Osteocyte (in vitro differentiated cells): ENCODE measurements around the gene GPHN. TPM values are rescaled to one million over a fixed set of nuclear protein-coding genes. Genes with fewer than 3 reads are reported as not detected.

Experiments
- DNase-seq: peaks from one replicate; pipeline ENCODE4 v3.0.0; 2021; ENCODE audit warnings: mixed read lengths; ENCODE audit not compliant: unreplicated experiment; ENCODE audit errors: extremely low spot score
- H3K27ac Mint-ChIP-seq: one replicate; pipeline ENCODE4 v1.8.0; 2021; ENCODE audit warnings: mild to moderate bottlenecking, mixed read lengths; ENCODE audit not compliant: unreplicated experiment
- H3K27me3 Mint-ChIP-seq: one replicate; pipeline ENCODE4 v1.8.0; 2021; ENCODE audit warnings: mixed read lengths; ENCODE audit not compliant: unreplicated experiment
- H3K36me3 Mint-ChIP-seq: one replicate; pipeline ENCODE4 v1.8.0; 2021; ENCODE audit warnings: mixed read lengths; ENCODE audit not compliant: unreplicated experiment
- H3K4me1 Mint-ChIP-seq: one replicate; pipeline ENCODE4 v1.8.0; 2021; ENCODE audit warnings: mixed read lengths; ENCODE audit not compliant: unreplicated experiment
- H3K4me3 Mint-ChIP-seq: one replicate; pipeline ENCODE4 v1.8.0; 2021; ENCODE audit warnings: mild to moderate bottlenecking, moderate library complexity, mixed read lengths; ENCODE audit not compliant: unreplicated experiment
- H3K9me3 Mint-ChIP-seq: one replicate; pipeline ENCODE4 v1.8.0; 2021; ENCODE audit warnings: mixed read lengths; ENCODE audit not compliant: unreplicated experiment
- CTCF ChIP-seq: fragments of 200-600 bp; sonication (generic); IDR thresholded peaks from 2 replicates; pipeline ENCODE4 v1.5.0; 2021; ENCODE audit warnings: antibody characterized with exemption, mild to moderate bottlenecking, moderate library complexity
- total RNA-seq: library from RNA; stranded (reverse); gene quantifications from 2 replicates; pipeline ENCODE4 v1.2.1, GENCODE V29; 2021

GPHN gene
- total RNA-seq, 1 donor from 2014 or later: 17.7 TPM

DNA sequence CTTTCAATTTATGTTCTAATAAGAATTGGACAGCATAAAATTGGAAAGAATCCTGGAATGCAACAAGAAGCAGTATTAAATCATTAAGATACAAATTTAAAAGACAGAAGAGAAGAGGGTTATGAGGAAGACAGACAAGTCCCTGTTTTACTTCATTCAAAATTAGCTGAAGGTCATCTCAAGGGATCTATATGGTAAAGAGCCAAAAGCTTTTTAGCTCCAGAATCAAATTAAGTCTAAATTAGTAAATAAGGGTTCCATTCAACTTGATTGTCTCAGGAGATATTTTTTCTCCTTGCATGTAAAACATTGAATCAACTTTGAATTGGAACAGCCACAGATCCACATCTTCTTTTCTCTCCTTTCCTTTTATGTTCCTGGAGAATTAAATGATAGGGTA lies 14.2 kb upstream of the GPHN start:
- DNase-seq: no peak
- peaks cover 4% of the 10 kb centered on the region for H3K4me1 Mint-ChIP-seq
- no peak for TF ChIP-seq CTCF
- no peak overlapping the region for H3K27ac Mint-ChIP-seq
- no peaks in the 10 kb centered on the region for H3K9me3 Mint-ChIP-seq
- no peaks in the 10 kb centered on the region for H3K36me3 Mint-ChIP-seq
- H3K4me3 Mint-ChIP-seq: no peak overlapping the region
- peaks cover 12% of the 10 kb centered on the region for H3K27me3 Mint-ChIP-seq

DNA sequence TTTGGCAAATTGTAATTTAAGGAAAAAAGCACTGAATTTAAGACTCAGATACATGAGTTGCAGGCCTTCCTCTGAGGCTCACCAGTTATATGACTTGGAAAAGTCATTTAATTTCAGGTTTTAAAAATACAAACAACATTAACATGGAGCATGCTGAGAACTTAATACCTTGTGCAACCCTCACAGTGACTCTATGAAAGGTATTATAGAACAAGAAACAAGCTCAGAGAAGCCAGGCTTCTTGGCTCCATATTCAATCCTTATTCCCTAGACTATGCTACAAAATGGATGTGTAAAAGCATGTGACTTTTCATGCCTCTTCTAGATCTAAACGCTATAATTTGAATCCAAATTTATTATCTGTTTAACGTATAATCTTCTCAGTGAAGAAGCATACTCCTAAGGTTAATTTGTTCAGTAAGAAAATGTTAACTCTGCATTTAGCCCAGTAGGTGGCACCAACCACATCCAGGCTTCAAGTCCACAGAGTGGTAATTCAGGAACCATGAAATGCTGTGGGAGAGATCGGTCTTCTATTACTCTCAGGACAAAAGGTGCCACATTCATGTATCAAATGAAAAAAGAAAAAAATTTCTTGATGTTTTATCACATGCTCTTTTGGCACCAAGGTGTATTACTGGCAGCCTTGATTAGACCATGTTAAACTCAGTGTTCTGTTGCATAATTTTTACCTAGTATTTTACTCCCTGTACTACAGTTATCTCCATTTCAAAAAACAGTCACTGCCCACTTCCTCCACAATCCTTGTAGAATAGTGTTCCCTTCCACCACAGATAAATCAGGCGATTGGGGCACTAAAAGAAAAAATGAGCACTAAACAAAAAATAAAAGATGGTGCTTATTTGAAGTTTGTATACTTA lies 12.5 kb upstream of the GPHN start:
- H3K36me3 Mint-ChIP-seq: no peaks in the 10 kb centered on the region
- H3K27ac Mint-ChIP-seq: no peak overlapping the region
- peak; percentile 82 for TF ChIP-seq CTCF
- no peak overlapping the region for H3K4me3 Mint-ChIP-seq
- DNase-seq: no peak
- H3K27me3 Mint-ChIP-seq: peaks cover 7% of the 10 kb centered on the region
- no peaks in the 10 kb centered on the region for H3K9me3 Mint-ChIP-seq
- peaks cover 4% of the 10 kb centered on the region for H3K4me1 Mint-ChIP-seq

- H3K4me1 Mint-ChIP-seq: peaks cover 4% of the 10 kb centered on the region
- H3K4me3 Mint-ChIP-seq: no peak overlapping the region
- no peak for TF ChIP-seq CTCF
- H3K9me3 Mint-ChIP-seq: no peaks in the 10 kb centered on the region
- H3K36me3 Mint-ChIP-seq: no peaks in the 10 kb centered on the region
- DNase-seq: no peak
- H3K27me3 Mint-ChIP-seq: peaks cover 8% of the 10 kb centered on the region
- no peak overlapping the region for H3K27ac Mint-ChIP-seq
Observed at GRCh38 chr14:66496188-66496807, 11.6 kb upstream of the GPHN start.

DNA sequence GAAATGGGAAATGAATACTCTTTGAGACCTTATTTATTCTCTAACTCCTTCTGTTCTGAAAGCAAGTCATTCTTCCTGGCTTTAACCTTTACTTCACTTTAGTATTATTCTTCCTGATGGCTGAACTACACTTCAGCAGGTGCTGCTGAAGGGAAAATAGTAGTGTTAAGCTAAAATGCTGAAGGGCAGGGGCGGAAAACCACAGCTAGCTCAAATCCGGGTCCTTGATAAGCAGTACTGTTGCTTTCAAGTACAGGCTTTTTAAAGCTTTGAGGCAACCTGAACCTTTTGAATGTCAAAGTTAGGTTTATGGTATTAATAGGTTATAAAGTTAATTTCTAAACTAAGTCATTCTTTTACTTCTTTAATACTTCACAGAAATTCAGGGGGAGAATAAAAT lies 11.0 kb upstream of the GPHN start:
- no peaks in the 10 kb centered on the region for H3K9me3 Mint-ChIP-seq
- DNase-seq: no peak
- no peak overlapping the region for H3K4me3 Mint-ChIP-seq
- H3K27me3 Mint-ChIP-seq: peaks cover 13% of the 10 kb centered on the region
- peaks cover 4% of the 10 kb centered on the region for H3K4me1 Mint-ChIP-seq
- H3K27ac Mint-ChIP-seq: no peak overlapping the region
- H3K36me3 Mint-ChIP-seq: no peaks in the 10 kb centered on the region
- TF ChIP-seq CTCF: no peak

DNA sequence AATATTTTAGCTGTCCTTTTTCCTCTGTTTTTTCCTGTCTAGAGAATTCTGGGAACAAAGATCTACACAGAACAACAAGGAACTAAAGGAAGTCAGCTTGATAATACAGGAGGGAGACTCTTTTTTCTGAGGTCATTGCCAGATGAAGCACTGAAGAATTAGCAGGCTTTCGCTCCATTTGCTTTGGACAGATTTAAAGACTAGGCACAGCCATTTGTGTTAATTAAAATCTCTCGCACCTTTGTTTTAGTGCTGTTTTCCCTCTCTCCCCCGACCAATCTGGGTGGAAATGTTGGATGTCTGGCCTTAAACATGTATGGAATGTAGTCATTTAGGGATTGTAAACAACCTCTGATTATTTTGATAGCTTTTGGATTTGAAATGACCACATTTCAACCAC lies 9.6 kb upstream of the GPHN start:
- Mint-ChIP-seq H3K4me1 (peaks cover 4% of the 10 kb centered on the region), H3K4me3 (no peak overlapping the region), H3K27me3 (peaks cover 14% of the 10 kb centered on the region), H3K27ac (no peak overlapping the region), H3K9me3 (no peaks in the 10 kb centered on the region), H3K36me3 (no peaks in the 10 kb centered on the region)
- no peak for TF ChIP-seq CTCF
- DNase-seq: no peak
